ENCODE measurements around the gene SLC22A8. TPM values are rescaled to one million over a fixed set of nuclear protein-coding genes. Genes with fewer than 3 reads are reported as not detected.

The SLC22A8 gene
- total RNA-seq, 1 donor from 2014 or later, result not detected

DNA sequence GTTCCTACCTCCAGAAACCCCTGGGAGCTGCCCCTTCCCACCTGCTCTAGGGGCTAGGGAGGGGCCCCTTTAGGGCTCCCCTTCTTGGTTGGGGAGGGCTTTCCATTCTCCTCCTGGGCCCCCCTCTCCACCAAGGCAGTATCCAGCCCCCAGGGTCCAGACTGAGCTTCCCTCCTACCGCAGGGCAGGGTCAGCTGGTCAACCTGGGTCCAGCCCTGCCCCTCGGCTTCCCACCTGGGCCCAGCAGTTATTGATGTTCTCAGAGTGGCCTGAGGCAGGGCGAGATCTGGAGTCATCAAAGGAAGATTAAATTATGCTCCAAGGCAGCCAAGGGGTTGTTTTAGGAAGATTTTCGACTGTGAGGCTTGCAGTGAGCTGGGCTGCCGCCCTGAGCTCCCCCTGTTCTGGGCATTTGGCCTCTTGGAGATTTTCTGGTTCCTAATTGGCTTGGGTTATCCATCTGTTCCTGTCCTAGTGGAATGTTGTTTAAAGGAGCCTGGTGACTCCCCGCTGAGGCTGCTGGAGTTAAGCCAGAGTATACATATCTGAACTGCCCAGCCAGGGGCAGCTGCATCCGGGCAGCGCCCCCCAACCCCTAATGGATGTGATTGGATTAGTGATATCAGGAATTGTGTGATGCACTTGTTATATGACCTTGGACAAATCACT is 1.8 kb upstream of the SLC22A8 start:
- H3K79me2 ChIP-seq (ENCODE audit: insufficient read depth, low read length), result no peaks in the 10 kb centered on the region
- no peaks in the 10 kb centered on the region for H4K20me1 ChIP-seq (ENCODE audit: insufficient read depth, low read length)
- H3K4me1 ChIP-seq (ENCODE audit: insufficient read depth, low read length), result no peaks in the 10 kb centered on the region
- H3K27me3 ChIP-seq (ENCODE audit: insufficient read depth, low read length), result peaks cover 7% of the 10 kb centered on the region
- DNase-seq (ENCODE audit: low read depth), result no peak
- FAIRE-seq, result no peak
- no peak overlapping the region for H3K4me3 ChIP-seq (ENCODE audit: insufficient read depth, low read depth, low read length)
- H3K36me3 ChIP-seq (ENCODE audit: insufficient read depth, low read length), result no peaks in the 10 kb centered on the region
- Mint-ChIP-seq H3K9me3 (ENCODE audit: unreplicated experiment) (no peaks in the 10 kb centered on the region), H3K27ac (ENCODE audit: unreplicated experiment) (no peak overlapping the region), H3K4me1 (ENCODE audit: low read depth, unreplicated experiment) (no peaks in the 10 kb centered on the region), H3K27me3 (ENCODE audit: low read depth, unreplicated experiment) (peaks cover 33% of the 10 kb centered on the region), H3K4me3 (ENCODE audit: unreplicated experiment) (no peak overlapping the region), H3K36me3 (ENCODE audit: low read depth, unreplicated experiment) (no peaks in the 10 kb centered on the region)
- H2AFZ ChIP-seq (ENCODE audit: low read depth, low read length), result no peak overlapping the region
- no peaks in the 10 kb centered on the region for H3K9me3 ChIP-seq (ENCODE audit: insufficient read depth, low read depth, low read length)
- H3K4me2 ChIP-seq (ENCODE audit: low read length), result no peak overlapping the region
- no peak overlapping the region for H3K27ac ChIP-seq (ENCODE audit: low read depth, low read length)
- TF ChIP-seq, protein P1, sequence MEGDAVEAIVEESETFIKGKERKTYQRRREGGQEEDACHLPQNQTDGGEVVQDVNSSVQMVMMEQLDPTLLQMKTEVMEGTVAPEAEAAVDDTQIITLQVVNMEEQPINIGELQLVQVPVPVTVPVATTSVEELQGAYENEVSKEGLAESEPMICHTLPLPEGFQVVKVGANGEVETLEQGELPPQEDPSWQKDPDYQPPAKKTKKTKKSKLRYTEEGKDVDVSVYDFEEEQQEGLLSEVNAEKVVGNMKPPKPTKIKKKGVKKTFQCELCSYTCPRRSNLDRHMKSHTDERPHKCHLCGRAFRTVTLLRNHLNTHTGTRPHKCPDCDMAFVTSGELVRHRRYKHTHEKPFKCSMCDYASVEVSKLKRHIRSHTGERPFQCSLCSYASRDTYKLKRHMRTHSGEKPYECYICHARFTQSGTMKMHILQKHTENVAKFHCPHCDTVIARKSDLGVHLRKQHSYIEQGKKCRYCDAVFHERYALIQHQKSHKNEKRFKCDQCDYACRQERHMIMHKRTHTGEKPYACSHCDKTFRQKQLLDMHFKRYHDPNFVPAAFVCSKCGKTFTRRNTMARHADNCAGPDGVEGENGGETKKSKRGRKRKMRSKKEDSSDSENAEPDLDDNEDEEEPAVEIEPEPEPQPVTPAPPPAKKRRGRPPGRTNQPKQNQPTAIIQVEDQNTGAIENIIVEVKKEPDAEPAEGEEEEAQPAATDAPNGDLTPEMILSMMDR (IDR thresholded peaks at IDR 0.05; ENCODE audit: insufficient read depth, low read depth, low read length), result no peak
- TF ChIP-seq EZH2 (IDR thresholded peaks at IDR 0.05; ENCODE audit: insufficient read depth, low read length), result no peak
- H3K9ac ChIP-seq (ENCODE audit: low read length), result no peak overlapping the region

DNA sequence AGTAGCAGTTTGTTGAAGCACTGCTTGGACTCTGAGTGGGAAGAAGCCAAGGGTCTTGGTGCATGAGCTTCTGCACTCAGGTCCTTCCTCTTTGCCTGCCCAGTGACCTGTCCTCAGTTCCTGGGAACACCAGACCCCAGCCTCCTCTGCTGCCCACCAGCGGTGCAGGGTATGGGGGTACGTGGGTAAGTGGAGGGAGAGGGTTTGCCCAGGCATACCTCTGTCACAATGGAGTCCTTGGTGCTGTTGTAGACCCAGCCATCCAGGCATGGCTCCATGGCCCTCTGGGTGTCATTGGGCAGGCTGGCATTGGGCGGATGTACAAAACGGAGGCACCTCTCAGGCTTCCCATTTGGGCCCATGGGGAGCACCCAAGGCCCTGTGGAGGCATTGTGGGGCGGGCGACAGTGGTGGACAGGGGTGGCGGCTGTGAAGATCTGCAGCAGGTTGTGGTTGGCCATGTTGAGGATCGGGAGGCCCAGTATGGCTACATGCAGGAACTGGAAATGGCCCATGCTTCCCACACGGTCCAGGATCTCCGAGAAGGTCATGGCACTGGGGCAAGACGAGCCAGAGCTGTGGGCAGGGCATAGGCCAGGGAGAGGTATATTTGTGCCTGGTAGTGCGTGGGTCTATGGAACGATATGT is 1.1 kb downstream of the SLC22A8 start:
- no peak overlapping the region for H3K27ac ChIP-seq (ENCODE audit: low read depth, low read length)
- H3K4me3 ChIP-seq (ENCODE audit: insufficient read depth, low read depth, low read length), result no peak overlapping the region
- no peaks in the 10 kb centered on the region for H3K9me3 Mint-ChIP-seq (ENCODE audit: unreplicated experiment)
- FAIRE-seq (no peak), DNase-seq (ENCODE audit: low read depth) (no peak)
- H4K20me1 ChIP-seq (ENCODE audit: insufficient read depth, low read length), result no peaks in the 10 kb centered on the region
- no peaks in the 10 kb centered on the region for H3K79me2 ChIP-seq (ENCODE audit: insufficient read depth, low read length)
- peaks cover 10% of the 10 kb centered on the region for H3K27me3 ChIP-seq (ENCODE audit: insufficient read depth, low read length)
- H3K4me1 ChIP-seq (ENCODE audit: insufficient read depth, low read length), result no peaks in the 10 kb centered on the region
- H2AFZ ChIP-seq (ENCODE audit: low read depth, low read length), result no peak overlapping the region
- no peaks in the 10 kb centered on the region for H3K4me1 Mint-ChIP-seq (ENCODE audit: low read depth, unreplicated experiment)
- H3K9me3 ChIP-seq (ENCODE audit: insufficient read depth, low read depth, low read length), result no peaks in the 10 kb centered on the region
- H3K9ac ChIP-seq (ENCODE audit: low read length), result no peak overlapping the region
- no peak overlapping the region for H3K27ac Mint-ChIP-seq (ENCODE audit: unreplicated experiment)
- no peaks in the 10 kb centered on the region for H3K36me3 ChIP-seq (ENCODE audit: insufficient read depth, low read length)
- TF ChIP-seq EZH2 (IDR thresholded peaks at IDR 0.05; ENCODE audit: insufficient read depth, low read length), result no peak
- TF ChIP-seq, protein P1 (IDR thresholded peaks at IDR 0.05; ENCODE audit: insufficient read depth, low read depth, low read length), result no peak
- H3K4me3 Mint-ChIP-seq (ENCODE audit: unreplicated experiment), result no peak overlapping the region
- H3K4me2 ChIP-seq (ENCODE audit: low read length), result no peak overlapping the region
- peaks cover 41% of the 10 kb centered on the region for H3K27me3 Mint-ChIP-seq (ENCODE audit: low read depth, unreplicated experiment)
- H3K36me3 Mint-ChIP-seq (ENCODE audit: low read depth, unreplicated experiment), result no peaks in the 10 kb centered on the region

DNA sequence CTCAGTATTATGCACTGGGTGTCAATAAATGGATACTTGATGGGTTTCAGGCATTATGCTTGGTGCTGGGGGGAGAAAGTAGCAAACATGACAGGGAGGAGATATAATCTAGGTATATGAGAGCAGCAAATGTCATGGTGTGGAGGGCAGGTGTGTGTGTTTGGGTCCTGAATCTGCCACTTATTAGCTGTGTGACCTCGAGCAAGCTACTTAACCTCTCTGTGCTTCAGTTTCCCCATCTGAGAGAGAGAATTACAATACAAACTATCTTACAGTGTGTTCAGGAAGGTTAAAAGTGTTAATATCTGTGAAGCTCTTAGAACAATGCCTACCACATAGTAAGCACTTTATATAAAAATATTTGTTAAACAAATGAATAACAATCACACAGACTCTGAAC is 2.8 kb downstream of the SLC22A8 start:
- no peak for FAIRE-seq
- Histone ChIP-seq H3K27me3 (ENCODE audit: insufficient read depth, low read length) (peaks cover 10% of the 10 kb centered on the region), H3K36me3 (ENCODE audit: insufficient read depth, low read length) (no peaks in the 10 kb centered on the region), H3K79me2 (ENCODE audit: insufficient read depth, low read length) (no peaks in the 10 kb centered on the region), H3K4me2 (ENCODE audit: low read length) (no peak overlapping the region), H3K9me3 (ENCODE audit: insufficient read depth, low read depth, low read length) (no peaks in the 10 kb centered on the region), H3K4me1 (ENCODE audit: insufficient read depth, low read length) (no peaks in the 10 kb centered on the region), H3K9ac (ENCODE audit: low read length) (no peak overlapping the region), H3K27ac (ENCODE audit: low read depth, low read length) (no peak overlapping the region), H3K4me3 (ENCODE audit: insufficient read depth, low read depth, low read length) (no peak overlapping the region), H2AFZ (ENCODE audit: low read depth, low read length) (no peak overlapping the region), H4K20me1 (ENCODE audit: insufficient read depth, low read length) (no peaks in the 10 kb centered on the region)
- TF ChIP-seq, protein P1 (IDR thresholded peaks at IDR 0.05; ENCODE audit: insufficient read depth, low read depth, low read length), result no peak
- no peak for TF ChIP-seq EZH2 (IDR thresholded peaks at IDR 0.05; ENCODE audit: insufficient read depth, low read length)
- H3K27me3 Mint-ChIP-seq (ENCODE audit: low read depth, unreplicated experiment), result peaks cover 38% of the 10 kb centered on the region
- no peak overlapping the region for H3K4me3 Mint-ChIP-seq (ENCODE audit: unreplicated experiment)
- H3K27ac Mint-ChIP-seq (ENCODE audit: unreplicated experiment), result no peak overlapping the region
- no peak for DNase-seq (ENCODE audit: low read depth)
- H3K9me3 Mint-ChIP-seq (ENCODE audit: unreplicated experiment), result no peaks in the 10 kb centered on the region
- no peaks in the 10 kb centered on the region for H3K4me1 Mint-ChIP-seq (ENCODE audit: low read depth, unreplicated experiment)
- H3K36me3 Mint-ChIP-seq (ENCODE audit: low read depth, unreplicated experiment), result no peaks in the 10 kb centered on the region

All from astrocyte (in vitro differentiated cells and primary cell).